ENCODE data around the gene TPD52L1.
"Not testable (repeated sequence)": the region's sequence is repeated elsewhere in the genome, so short reads cannot be mapped to it uniquely, and the experiment has no call there.

TPD52L1 gene

GRCh38 chr6:125142618-125143017, 11.0 kb upstream of the TPD52L1 start:
- DNase-seq, result no peak

- no peak for DNase-seq
These were observed 8.8 kb upstream of the TPD52L1 start for GRCh38 chr6:125144822-125145221.

DNA sequence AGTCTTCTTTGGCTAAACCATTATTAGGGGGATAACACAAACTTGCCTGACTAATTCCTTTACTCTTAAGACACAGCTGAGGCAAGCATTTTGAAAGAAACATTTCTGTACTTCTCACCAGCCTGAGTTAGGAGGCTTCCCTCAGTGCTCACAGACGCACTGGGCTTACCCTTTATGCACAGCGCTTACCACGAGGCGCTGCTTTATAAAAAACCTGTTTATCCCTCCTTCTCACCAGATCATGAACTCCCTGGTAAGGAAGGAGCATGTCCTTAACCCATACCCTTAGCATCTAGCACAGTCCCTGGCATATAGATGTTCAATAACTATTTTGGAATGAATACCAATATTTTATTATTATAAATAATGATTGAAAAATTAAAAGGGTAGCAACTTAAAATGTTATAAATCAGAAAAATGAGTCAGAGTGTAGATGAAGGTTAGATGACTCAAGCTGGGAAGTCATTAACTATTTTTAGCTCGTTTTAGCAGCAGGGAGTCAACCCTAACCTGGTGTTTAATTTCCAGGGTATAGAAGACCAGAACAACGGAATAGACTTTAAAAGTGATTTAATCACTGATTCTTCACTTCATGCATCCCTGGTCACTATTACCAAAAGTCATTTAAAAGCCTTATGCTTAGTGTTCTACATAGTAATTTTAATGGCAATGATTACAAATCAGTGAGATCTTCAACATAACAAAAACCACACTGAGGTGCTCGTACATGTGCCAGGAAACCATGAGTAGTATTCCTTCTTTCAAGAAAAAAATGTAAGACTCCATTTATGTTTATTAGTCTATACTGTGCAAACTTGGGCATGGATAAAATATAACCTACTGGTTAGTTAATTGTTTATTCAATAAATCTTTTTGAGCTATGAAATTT, 4.1 kb upstream of the TPD52L1 start:
- DNase-seq, result peak; percentile 29

- no peak for DNase-seq
These were observed 1.9 kb upstream of the TPD52L1 start for GRCh38 chr6:125151700-125152099.

DNA sequence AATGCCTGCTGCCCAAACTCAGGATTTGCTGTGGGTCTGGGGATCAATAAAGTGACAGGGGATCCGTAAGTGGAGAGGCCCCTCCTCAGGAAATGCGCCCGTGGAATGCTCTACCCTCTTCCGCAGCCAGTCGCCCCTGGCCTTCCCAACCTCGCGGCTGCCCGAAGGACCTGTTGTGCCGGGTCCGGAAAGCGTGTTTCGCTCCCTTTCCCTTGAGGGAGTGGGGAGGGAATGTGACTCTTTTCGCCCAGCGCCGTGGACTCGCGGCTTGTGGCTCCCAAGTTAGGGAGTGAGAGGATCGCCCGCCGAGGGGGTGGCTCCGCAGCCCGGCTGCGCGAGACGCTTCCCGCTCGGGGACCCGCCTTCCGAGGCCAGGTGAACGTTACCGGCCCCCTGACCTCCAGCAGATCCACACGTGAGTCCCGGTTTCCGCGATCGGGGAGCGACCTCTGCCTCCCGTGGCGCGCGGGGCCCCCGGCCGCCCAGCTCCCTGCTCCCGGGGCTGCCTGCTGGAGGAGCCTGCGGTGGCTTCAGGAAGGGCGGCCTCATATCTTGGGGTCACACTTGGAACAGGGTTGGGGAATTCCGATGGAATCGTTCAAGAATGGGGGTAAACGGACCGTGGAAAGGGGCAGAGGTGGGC, 666 bp downstream of the TPD52L1 start:
- DNase-seq, result peak; percentile 31

DNA sequence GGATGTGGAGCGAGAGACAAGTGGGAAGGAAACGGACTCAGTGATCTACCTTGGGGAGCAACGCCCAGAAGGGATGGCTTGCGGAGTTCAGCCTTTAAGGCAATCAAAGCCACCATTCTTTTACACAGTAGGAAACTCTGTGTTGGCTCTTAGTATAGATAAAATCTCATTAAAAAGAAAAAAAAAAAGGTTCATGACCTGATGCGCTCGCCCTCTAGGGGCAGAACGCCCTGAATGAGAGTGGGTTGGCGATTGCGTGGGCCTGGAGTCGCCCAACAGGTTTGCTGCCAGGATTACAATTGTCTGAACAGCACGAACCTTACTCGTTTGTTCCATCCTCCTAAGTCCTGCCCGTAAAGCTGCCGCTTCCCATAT, 1.2 kb downstream of the TPD52L1 start:
- no peak for DNase-seq

- no peak for DNase-seq
These were observed 1.8 kb downstream of the TPD52L1 start for GRCh38 chr6:125155344-125155743.

GRCh38 chr6:125156496-125156895, 2.9 kb downstream of the TPD52L1 start:
- DNase-seq, result no peak

DNA sequence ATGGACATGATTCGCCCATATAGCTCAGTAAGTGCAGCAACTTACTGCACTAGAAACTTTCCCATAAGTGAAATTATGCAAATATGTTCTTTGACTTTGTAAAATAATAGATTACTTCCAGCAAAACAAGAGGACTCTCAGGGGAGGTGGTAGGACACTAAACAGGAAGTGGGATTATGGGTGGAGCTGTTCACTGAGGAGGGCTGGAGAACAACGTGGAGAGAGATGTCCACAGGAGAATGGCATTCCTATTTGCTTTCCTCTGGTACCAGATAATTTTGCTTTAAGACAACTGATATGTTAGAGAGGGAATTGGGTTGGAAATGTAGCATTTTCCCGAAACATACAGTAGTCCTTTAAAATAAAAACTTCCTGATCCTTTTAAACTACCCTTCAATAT, 3.7 kb downstream of the TPD52L1 start:
- DNase-seq, result no peak

GRCh38 chr6:125157725-125158124, 4.2 kb downstream of the TPD52L1 start:
- no peak for DNase-seq

GRCh38 chr6:125163339-125163738, 9.8 kb downstream of the TPD52L1 start:
- DNase-seq, result not testable (repeated sequence)

GRCh38 chr6:125163811-125164210, 10.2 kb downstream of the TPD52L1 start:
- no peak for DNase-seq

- DNase-seq, result no peak
These were observed 11.1 kb downstream of the TPD52L1 start for GRCh38 chr6:125164696-125165095.

DNA sequence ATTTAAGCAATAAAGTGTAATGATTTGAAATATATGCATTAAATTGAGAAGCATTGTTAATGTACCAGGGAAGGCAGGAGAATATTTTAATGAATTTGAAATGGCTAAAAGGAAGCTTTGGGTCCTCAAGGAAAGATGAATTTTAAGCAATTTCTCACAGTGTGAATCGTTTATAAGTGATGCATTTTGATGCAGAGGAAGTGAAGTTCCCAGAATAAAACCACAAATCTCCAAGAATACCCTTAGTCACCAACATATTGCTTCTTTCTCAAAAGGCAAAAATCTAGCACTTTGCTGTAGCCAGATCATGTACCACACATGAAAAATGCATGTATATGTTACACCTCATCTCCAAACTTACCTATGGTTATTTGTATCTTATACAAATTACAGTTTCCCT, 11.7 kb downstream of the TPD52L1 start:
- DNase-seq, result no peak

- DNase-seq, result no peak
These were observed 12.2 kb downstream of the TPD52L1 start for GRCh38 chr6:125165776-125166175.

DNA sequence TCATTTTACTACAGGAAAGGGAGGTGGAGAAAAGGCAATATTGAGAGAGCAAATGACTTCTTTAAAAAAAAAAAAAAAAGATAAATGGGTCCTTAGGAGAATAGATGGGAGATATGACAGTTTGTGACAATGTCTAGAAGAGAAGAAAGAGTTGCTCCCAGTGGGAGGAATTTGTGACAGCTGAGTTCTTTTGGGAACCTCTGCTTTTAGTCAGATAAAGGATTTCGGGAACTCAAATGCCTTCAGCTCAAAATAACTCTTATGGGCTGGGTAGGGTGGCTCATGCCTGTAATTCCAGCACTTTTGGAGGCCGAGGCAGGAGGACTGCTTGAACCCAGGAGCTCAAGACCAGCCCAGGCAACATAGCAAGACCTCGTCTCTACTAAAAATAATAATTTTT, 13.1 kb downstream of the TPD52L1 start:
- DNase-seq, result no peak

- no peak for DNase-seq
These were observed 14.0 kb downstream of the TPD52L1 start for GRCh38 chr6:125167579-125167978.

GRCh38 chr6:125169058-125169457, 15.5 kb downstream of the TPD52L1 start:
- DNase-seq, result no peak

GRCh38 chr6:125169522-125169921, 15.9 kb downstream of the TPD52L1 start:
- DNase-seq, result no peak

DNA sequence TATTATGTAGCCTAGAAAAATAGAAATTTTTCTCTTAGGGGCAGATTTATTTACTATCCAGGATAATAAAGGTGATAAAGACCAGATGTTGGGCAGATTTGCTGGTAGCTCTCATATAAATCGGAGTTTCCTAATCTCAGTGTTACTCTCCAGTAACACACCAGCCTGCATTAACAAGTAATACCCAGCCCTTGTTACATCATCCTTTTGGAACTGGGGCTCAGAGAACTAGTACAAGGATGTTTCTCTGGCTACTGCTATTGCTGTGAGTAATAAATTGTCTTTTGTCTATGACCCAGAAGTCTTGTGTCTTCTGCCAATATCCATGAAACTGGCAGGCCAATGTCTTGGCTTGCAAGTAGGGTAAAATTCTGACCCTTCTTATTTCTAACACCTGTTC, 16.8 kb downstream of the TPD52L1 start:
- DNase-seq, result peak; percentile 15

GRCh38 chr6:125173341-125174095, 19.9 kb downstream of the TPD52L1 start:
- no peak for DNase-seq

GRCh38 chr6:125174626-125175025, 21.1 kb downstream of the TPD52L1 start:
- no peak for DNase-seq

- no peak for DNase-seq
These were observed 22.0 kb downstream of the TPD52L1 start for GRCh38 chr6:125175466-125176048.

Data from EL (cell line).